Lower lobe of right lung (tissue), 2 donors: Measurements from ENCODE around the gene PIGS. TPM values are rescaled to one million over a fixed set of nuclear protein-coding genes. Genes with fewer than 3 reads are reported as not detected.

ENCODE experiments used
- ATAC-seq, 2 donors: fragments of 200-7000 bp; cut with Tn5 transposase; one replicate each; pipeline ENCODE4 v1.9.1; 2020 to 2022; ENCODE audit warnings: mild to moderate bottlenecking in 2 of 2, moderate library complexity in 2 of 2
- DNase-seq: peaks from one replicate; pipeline ENCODE4 v3.0.0-alpha.2; 2020
- H3K27ac ChIP-seq: fragments of 200-600 bp; one replicate; pipeline ENCODE4 v1.8.0; 2022
- H3K27me3 ChIP-seq: fragments of 200-600 bp; one replicate; pipeline ENCODE4 v1.8.0; 2022; ENCODE audit warnings: low read depth
- H3K36me3 ChIP-seq: fragments of 200-600 bp; one replicate; pipeline ENCODE4 v1.8.0; 2022; ENCODE audit warnings: mild to moderate bottlenecking
- H3K4me1 ChIP-seq: fragments of 200-600 bp; one replicate; pipeline ENCODE4 v1.8.0; 2022
- H3K4me3 ChIP-seq: fragments of 200-600 bp; one replicate; pipeline ENCODE4 v1.8.0; 2022; ENCODE audit warnings: mild to moderate bottlenecking
- H3K9me3 ChIP-seq: fragments of 200-600 bp; one replicate; pipeline ENCODE4 v1.8.0; 2022
- intact Hi-C: fragments of 100-400 bp; cut with DNase I; formaldehyde crosslinking; loops from one replicate; pipeline ENCODE4 v1.11.0; 2022
- total RNA-seq: library from RNA; stranded (reverse); fragmentation: NEBNext Ultra II Directional; extraction: Animal tissue kit (Norgen Biotek cat#: 25700); gene quantifications from one replicate; pipeline ENCODE4 v1.2.1, GENCODE V29; 2021
- TF ChIP-seq, protein P1 (sequence below): fragments of 200-600 bp; IDR thresholded peaks from one replicate; pipeline ENCODE4 v1.8.0; 2022; ENCODE audit warnings: antibody characterized with exemption, mild to moderate bottlenecking
- donor health status: DM: no; HTN: yes; CAD: no; lungs with severe emphysema.

The PIGS gene
- total RNA-seq, 1 donor from 2014 or later, result 45.3 TPM

DNA sequence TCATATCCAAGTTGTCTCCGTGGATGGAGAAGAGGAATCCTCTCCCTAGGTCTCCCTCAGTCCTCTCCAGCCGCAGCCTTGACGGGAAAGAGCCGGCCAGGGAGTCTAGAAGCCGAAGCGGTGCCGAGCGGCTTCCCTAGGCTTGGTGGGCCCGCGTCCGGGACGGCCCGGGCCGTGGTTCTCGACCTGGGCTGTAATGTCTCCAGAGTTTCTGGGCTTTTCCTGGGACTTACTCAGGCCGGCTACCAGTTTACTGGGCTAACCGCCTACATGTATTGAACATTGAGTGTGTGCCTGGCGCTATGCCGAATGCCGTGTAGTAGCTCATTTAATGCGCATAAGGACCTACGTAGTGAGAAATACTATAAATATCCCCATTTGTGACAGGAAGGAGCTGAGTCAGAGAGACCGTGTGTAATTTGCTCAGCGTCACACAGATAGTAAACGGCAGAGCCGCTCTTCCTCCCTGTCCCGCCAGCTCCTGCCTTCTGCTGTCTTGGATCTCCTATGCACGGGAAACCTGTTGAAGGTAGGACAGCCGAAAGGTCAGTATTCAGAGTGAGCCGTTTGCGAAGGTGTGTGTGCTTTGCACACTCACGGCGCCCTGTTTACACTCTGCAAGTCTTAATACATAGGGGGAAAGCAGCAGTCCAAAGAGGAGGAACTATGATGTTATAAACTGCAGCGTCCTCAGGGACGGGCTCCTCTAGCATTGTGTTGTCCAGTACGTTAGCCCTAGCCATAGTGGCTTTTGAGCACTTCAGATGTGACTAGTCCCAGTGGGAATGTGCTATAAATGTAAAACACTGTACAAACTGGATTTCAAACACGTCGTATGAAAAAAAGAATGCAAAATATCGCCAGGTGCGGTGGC, 28.2 kb upstream of the PIGS start:
- intact Hi-C loops, result no loop called here

GRCh38 chr17:28598799-28599310, 27.5 kb upstream of the PIGS start, which contains the start of gene SPAG5:
Gene SPAG5 (minus strand): TSS chr17:28599025. CDS start chr17:28598946, 79 bp downstream.
- TF ChIP-seq, protein P1, sequence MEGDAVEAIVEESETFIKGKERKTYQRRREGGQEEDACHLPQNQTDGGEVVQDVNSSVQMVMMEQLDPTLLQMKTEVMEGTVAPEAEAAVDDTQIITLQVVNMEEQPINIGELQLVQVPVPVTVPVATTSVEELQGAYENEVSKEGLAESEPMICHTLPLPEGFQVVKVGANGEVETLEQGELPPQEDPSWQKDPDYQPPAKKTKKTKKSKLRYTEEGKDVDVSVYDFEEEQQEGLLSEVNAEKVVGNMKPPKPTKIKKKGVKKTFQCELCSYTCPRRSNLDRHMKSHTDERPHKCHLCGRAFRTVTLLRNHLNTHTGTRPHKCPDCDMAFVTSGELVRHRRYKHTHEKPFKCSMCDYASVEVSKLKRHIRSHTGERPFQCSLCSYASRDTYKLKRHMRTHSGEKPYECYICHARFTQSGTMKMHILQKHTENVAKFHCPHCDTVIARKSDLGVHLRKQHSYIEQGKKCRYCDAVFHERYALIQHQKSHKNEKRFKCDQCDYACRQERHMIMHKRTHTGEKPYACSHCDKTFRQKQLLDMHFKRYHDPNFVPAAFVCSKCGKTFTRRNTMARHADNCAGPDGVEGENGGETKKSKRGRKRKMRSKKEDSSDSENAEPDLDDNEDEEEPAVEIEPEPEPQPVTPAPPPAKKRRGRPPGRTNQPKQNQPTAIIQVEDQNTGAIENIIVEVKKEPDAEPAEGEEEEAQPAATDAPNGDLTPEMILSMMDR, result no peak
- peak within 1 kb of the TSS; percentile 90 for H3K27ac ChIP-seq
- intact Hi-C loops, result no loop called here
- H3K36me3 ChIP-seq, result no peaks in the 10 kb centered on the region
- peak within 1 kb of the TSS; percentile 62 for H3K4me3 ChIP-seq
- H3K4me1 ChIP-seq, result peaks cover 16% of the 10 kb centered on the region
- peak; percentile 99 to 100 for ATAC-seq
- no peaks in the 10 kb centered on the region for H3K9me3 ChIP-seq
- no peaks in the 10 kb centered on the region for H3K27me3 ChIP-seq
- DNase-seq, result peak; percentile 95

More for the DNA sequence above, 28.2 kb upstream of the PIGS start:
- TF ChIP-seq, protein P1, result no peak
- Histone ChIP-seq H3K4me1 (peaks cover 16% of the 10 kb centered on the region), H3K4me3 (peak overlapping the region; percentile 62), H3K27ac (peak overlapping the region; percentile 90), H3K27me3 (no peaks in the 10 kb centered on the region), H3K36me3 (no peaks in the 10 kb centered on the region), H3K9me3 (no peaks in the 10 kb centered on the region)
- ATAC-seq (peak; percentile 73 to 79), DNase-seq (peak; percentile 65)

GRCh38 chr17:28598389-28598788, 27.1 kb upstream of the PIGS start:
- no peaks in the 10 kb centered on the region for H3K9me3 ChIP-seq
- H3K4me3 ChIP-seq, result peak overlapping the region; percentile 62
- H3K27ac ChIP-seq, result peak overlapping the region; percentile 90
- H3K27me3 ChIP-seq, result no peaks in the 10 kb centered on the region
- DNase-seq (no peak), ATAC-seq (no peak)
- peaks cover 16% of the 10 kb centered on the region for H3K4me1 ChIP-seq
- TF ChIP-seq, protein P1, result no peak
- H3K36me3 ChIP-seq, result no peaks in the 10 kb centered on the region
- intact Hi-C loops, result no loop called here

GRCh38 chr17:28597606-28598383, 26.5 kb upstream of the PIGS start:
- Histone ChIP-seq H3K27me3 (no peaks in the 10 kb centered on the region), H3K9me3 (no peaks in the 10 kb centered on the region), H3K4me3 (no peak overlapping the region), H3K27ac (no peak overlapping the region), H3K36me3 (no peaks in the 10 kb centered on the region), H3K4me1 (peaks cover 16% of the 10 kb centered on the region)
- DNase-seq (no peak), ATAC-seq (no peak)
- intact Hi-C loops, result no loop called here
- TF ChIP-seq, protein P1, result no peak

DNA sequence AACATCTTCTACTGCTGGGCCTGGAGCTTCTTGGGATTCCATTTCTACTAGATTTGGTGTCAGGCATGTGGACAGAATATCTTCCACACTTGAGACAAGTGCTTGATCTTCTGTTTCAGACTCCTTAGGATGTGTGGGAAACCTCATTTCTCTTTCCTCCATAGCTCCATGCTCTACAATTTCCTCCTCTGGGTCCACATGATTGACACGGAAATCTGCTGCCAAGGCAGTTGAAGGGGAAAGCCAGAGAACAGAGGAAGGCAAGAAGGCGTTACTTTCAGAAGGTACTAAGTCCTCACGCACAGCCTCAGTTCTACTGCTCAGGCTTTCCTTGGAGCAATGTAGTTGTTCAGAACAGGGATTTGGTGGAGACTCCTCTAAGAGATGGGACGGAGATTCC, 20.9 kb upstream of the PIGS start:
- Histone ChIP-seq H3K27me3 (no peaks in the 10 kb centered on the region), H3K27ac (no peak overlapping the region), H3K36me3 (peaks cover 5% of the 10 kb centered on the region), H3K9me3 (no peaks in the 10 kb centered on the region), H3K4me3 (no peak overlapping the region), H3K4me1 (no peaks in the 10 kb centered on the region)
- intact Hi-C loops, result no loop called here
- TF ChIP-seq, protein P1, result no peak
- ATAC-seq (no peak), DNase-seq (no peak)
